SIG-M5 treated with dmso at 0.1 percent for 504 hours (cell line): ENCODE results near the gene SMIM13.

Experiments used
- DNase-seq: peaks from one replicate; lab custom pipeline; 2025; ENCODE audit not compliant: unreplicated experiment; lab: John Stamatoyannopoulos, UW

SMIM13 gene

GRCh38 chr6:11151488-11151887 lies 57.9 kb downstream of the SMIM13 start:
- DNase-seq: no peak

- DNase-seq: no peak
These were observed 58.9 kb downstream of the SMIM13 start for GRCh38 chr6:11152581-11152980.

GRCh38 chr6:11153447-11153846 lies 59.8 kb downstream of the SMIM13 start:
- DNase-seq: no peak

- DNase-seq: no peak
These were observed 62.0 kb downstream of the SMIM13 start for GRCh38 chr6:11155589-11155988.

GRCh38 chr6:11160199-11160598 lies 66.6 kb downstream of the SMIM13 start:
- DNase-seq: no peak

GRCh38 chr6:11161031-11161956 lies 67.7 kb downstream of the SMIM13 start:
- no peak for DNase-seq

- no peak for DNase-seq
These were observed 68.6 kb downstream of the SMIM13 start for GRCh38 chr6:11162262-11162661.

GRCh38 chr6:11163932-11164331 lies 70.3 kb downstream of the SMIM13 start:
- no peak for DNase-seq

GRCh38 chr6:11164717-11165646 lies 71.3 kb downstream of the SMIM13 start:
- DNase-seq: no peak

- no peak for DNase-seq
These were observed 73.3 kb downstream of the SMIM13 start for GRCh38 chr6:11166948-11167347.

- DNase-seq: no peak
These were observed 74.5 kb downstream of the SMIM13 start for GRCh38 chr6:11168091-11168635.

- no peak for DNase-seq
These were observed 78.3 kb downstream of the SMIM13 start for GRCh38 chr6:11171952-11172351.

- peak; percentile 23 for DNase-seq
These were observed 79.1 kb downstream of the SMIM13 start for GRCh38 chr6:11172501-11173327.

- peak; percentile 25 for DNase-seq
These were observed 80.6 kb downstream of the SMIM13 start for GRCh38 chr6:11174242-11174611.

GRCh38 chr6:11177271-11177670 lies 83.6 kb downstream of the SMIM13 start:
- DNase-seq: no peak

GRCh38 chr6:11179088-11179418 lies 85.4 kb downstream of the SMIM13 start:
- DNase-seq: no peak

- DNase-seq: no peak
These were observed 86.0 kb downstream of the SMIM13 start for GRCh38 chr6:11179419-11180202.

- no peak for DNase-seq
These were observed 88.0 kb downstream of the SMIM13 start for GRCh38 chr6:11181478-11182136.

- DNase-seq: no peak
These were observed 90.2 kb downstream of the SMIM13 start for GRCh38 chr6:11183761-11184362.
